ENCODE data around the gene CPZ.

Gene CPZ

GRCh38 chr4:8585721-8586212 lies 6.8 kb upstream of the CPZ start:
- no peak overlapping the region for H3K4me3 ChIP-seq (ENCODE audit: low read depth, low read length)
- peaks cover under 1% of the 10 kb centered on the region; the same call in 1 of the 2 replicates for H3K4me1 ChIP-seq
- H3K36me3 ChIP-seq = no peaks in the 10 kb centered on the region
- H3K9me3 ChIP-seq = no peaks in the 10 kb centered on the region
- H3K27me3 ChIP-seq = peaks cover 17% of the 10 kb centered on the region
- no peak for DNase-seq
- TF ChIP-seq CTCF (IDR thresholded peaks at IDR 0.05; ENCODE audit: low read depth, low read length) = no peak

- Histone ChIP-seq H3K9me3 (no peaks in the 10 kb centered on the region), H3K36me3 (no peaks in the 10 kb centered on the region), H3K4me3 (ENCODE audit: low read depth, low read length) (no peak overlapping the region), H3K27me3 (peaks cover 12% of the 10 kb centered on the region), H3K4me1 (no peaks in the 10 kb centered on the region)
- TF ChIP-seq CTCF (IDR thresholded peaks at IDR 0.05; ENCODE audit: low read depth, low read length) = no peak
- no peak for DNase-seq
Observed at GRCh38 chr4:8586246-8586645, 6.3 kb upstream of the CPZ start.

- peak; percentile 43 for TF ChIP-seq CTCF (IDR thresholded peaks at IDR 0.05; ENCODE audit: low read depth, low read length)
- Histone ChIP-seq H3K4me1 (no peaks in the 10 kb centered on the region), H3K4me3 (ENCODE audit: low read depth, low read length) (no peak overlapping the region), H3K36me3 (no peaks in the 10 kb centered on the region), H3K9me3 (no peaks in the 10 kb centered on the region), H3K27me3 (peaks cover 6% of the 10 kb centered on the region)
- no peak for DNase-seq
Observed at GRCh38 chr4:8586671-8587468, 5.7 kb upstream of the CPZ start.

GRCh38 chr4:8587469-8588195 lies 4.9 kb upstream of the CPZ start:
- no peaks in the 10 kb centered on the region for H3K9me3 ChIP-seq
- peaks cover 8% of the 10 kb centered on the region for H3K27me3 ChIP-seq
- no peak overlapping the region for H3K4me3 ChIP-seq (ENCODE audit: low read depth, low read length)
- TF ChIP-seq CTCF (IDR thresholded peaks at IDR 0.05; ENCODE audit: low read depth, low read length) = no peak
- H3K36me3 ChIP-seq = no peaks in the 10 kb centered on the region
- DNase-seq = no peak
- no peaks in the 10 kb centered on the region for H3K4me1 ChIP-seq

GRCh38 chr4:8588196-8588470 lies 4.4 kb upstream of the CPZ start:
- peaks cover 13% of the 10 kb centered on the region for H3K27me3 ChIP-seq

More at GRCh38 chr4:8588196-8588470, 4.4 kb upstream of the CPZ start:
- Histone ChIP-seq H3K4me3 (ENCODE audit: low read depth, low read length) (no peak overlapping the region), H3K4me1 (no peaks in the 10 kb centered on the region), H3K36me3 (no peaks in the 10 kb centered on the region), H3K9me3 (no peaks in the 10 kb centered on the region)
- no peak for TF ChIP-seq CTCF (IDR thresholded peaks at IDR 0.05; ENCODE audit: low read depth, low read length)
- no peak for DNase-seq

Data from BE2C (cell line).